ACC112 (cell line): ENCODE results near the gene ABL1.
A peak's percentile ranks its signal among the peaks of the same experiment; 100 is the strongest.
"Not testable (repeated sequence)": the region's sequence is repeated elsewhere in the genome, so short reads cannot be mapped to it uniquely, and the experiment has no call there.

Experiments used
- H2AFZ ChIP-seq: fragments of 200-600 bp; sonication (generic); one replicate; pipeline ENCODE4 v1.6.0; 2017; ENCODE audit warnings: antibody characterized with exemption, low read length; ENCODE audit not compliant: unreplicated experiment
- H3K27ac ChIP-seq: fragments of 200-600 bp; sonication (generic); 2 replicates; pipeline ENCODE4 v1.5.1; 2014; ENCODE audit warnings: low read depth, mild to moderate bottlenecking, antibody characterized with exemption, low read length, moderate library complexity
- H3K27me3 ChIP-seq: fragments of 200-600 bp; sonication (generic); 2 replicates; pipeline ENCODE4 v1.6.1; 2014; ENCODE audit warnings: mild to moderate bottlenecking, antibody characterized with exemption, low read length, moderate library complexity, mixed read lengths; ENCODE audit not compliant: insufficient read depth
- H3K36me3 ChIP-seq: fragments of 200-600 bp; sonication (generic); 2 replicates; pipeline ENCODE4 v1.6.1; 2016; ENCODE audit warnings: mild to moderate bottlenecking, antibody characterized with exemption, low read length, moderate library complexity, mixed read lengths; ENCODE audit not compliant: insufficient read depth
- H3K4me1 ChIP-seq: fragments of 200-600 bp; sonication (generic); one replicate; pipeline ENCODE4 v1.6.1; 2016; ENCODE audit warnings: low read length, mixed read lengths; ENCODE audit not compliant: insufficient read depth, unreplicated experiment, control insufficient read depth
- H3K4me3 ChIP-seq: fragments of 200-600 bp; sonication (generic); 2 replicates; pipeline ENCODE4 v1.5.1; 2014; ENCODE audit warnings: mild to moderate bottlenecking, low read depth, low read length
- H3K79me2 ChIP-seq: fragments of 200-600 bp; sonication (generic); one replicate; pipeline ENCODE4 v1.6.0; 2016; ENCODE audit warnings: low read length; ENCODE audit not compliant: control insufficient read depth, unreplicated experiment, insufficient read depth

Gene ABL1

GRCh38 chr9:130842545-130842944 is 7.5 kb downstream of the ABL1 start:
- no peaks in the 10 kb centered on the region for H3K36me3 ChIP-seq
- no peak overlapping the region for H3K4me3 ChIP-seq
- no peak overlapping the region for H2AFZ ChIP-seq
- H3K27ac ChIP-seq = peak overlapping the region; percentile 10; the same call in 1 of the 2 replicates
- peaks cover 82% of the 10 kb centered on the region for H3K79me2 ChIP-seq
- H3K27me3 ChIP-seq = no peaks in the 10 kb centered on the region
- H3K4me1 ChIP-seq = peaks cover 70% of the 10 kb centered on the region

GRCh38 chr9:130843049-130843908 is 8.2 kb downstream of the ABL1 start:
- H3K27ac ChIP-seq = peak overlapping the region; percentile 98
- no peak overlapping the region for H2AFZ ChIP-seq
- H3K79me2 ChIP-seq = peaks cover 75% of the 10 kb centered on the region
- H3K4me3 ChIP-seq = no peak overlapping the region
- H3K36me3 ChIP-seq = no peaks in the 10 kb centered on the region
- H3K27me3 ChIP-seq = no peaks in the 10 kb centered on the region
- peaks cover 71% of the 10 kb centered on the region for H3K4me1 ChIP-seq

- H3K27ac ChIP-seq = peak overlapping the region; percentile 98
- peaks cover 72% of the 10 kb centered on the region for H3K4me1 ChIP-seq
- peaks cover 74% of the 10 kb centered on the region for H3K79me2 ChIP-seq
- H2AFZ ChIP-seq = no peak overlapping the region
- H3K36me3 ChIP-seq = no peaks in the 10 kb centered on the region
- H3K4me3 ChIP-seq = no peak overlapping the region
- H3K27me3 ChIP-seq = no peaks in the 10 kb centered on the region
These were observed 9.0 kb downstream of the ABL1 start for GRCh38 chr9:130844044-130844451.

- no peaks in the 10 kb centered on the region for H3K36me3 ChIP-seq
- H3K4me3 ChIP-seq = peak overlapping the region; percentile 66
- H3K4me1 ChIP-seq = peaks cover 70% of the 10 kb centered on the region
- peaks cover 74% of the 10 kb centered on the region for H3K79me2 ChIP-seq
- peak overlapping the region; percentile 98 for H3K27ac ChIP-seq
- no peak overlapping the region for H2AFZ ChIP-seq
- H3K27me3 ChIP-seq = no peaks in the 10 kb centered on the region
These were observed 10.2 kb downstream of the ABL1 start for GRCh38 chr9:130845254-130845653.

- Histone ChIP-seq H3K4me1 (peaks cover 70% of the 10 kb centered on the region), H3K4me3 (peak overlapping the region; percentile 66), H3K36me3 (no peaks in the 10 kb centered on the region), H3K27me3 (no peaks in the 10 kb centered on the region), H3K27ac (peak overlapping the region; percentile 98), H2AFZ (no peak overlapping the region), H3K79me2 (peaks cover 74% of the 10 kb centered on the region)
These were observed 10.9 kb downstream of the ABL1 start for GRCh38 chr9:130845901-130846481.

GRCh38 chr9:130846487-130847305 is 11.6 kb downstream of the ABL1 start:
- H3K4me1 ChIP-seq = peaks cover 70% of the 10 kb centered on the region
- no peak overlapping the region for H2AFZ ChIP-seq
- H3K4me3 ChIP-seq = peak overlapping the region; percentile 66
- peaks cover 74% of the 10 kb centered on the region for H3K79me2 ChIP-seq
- no peaks in the 10 kb centered on the region for H3K27me3 ChIP-seq
- peak overlapping the region; percentile 98 for H3K27ac ChIP-seq
- no peaks in the 10 kb centered on the region for H3K36me3 ChIP-seq

GRCh38 chr9:130847306-130848217 is 12.5 kb downstream of the ABL1 start:
- peaks cover 66% of the 10 kb centered on the region for H3K4me1 ChIP-seq
- H3K27ac ChIP-seq = peak overlapping the region; percentile 98
- no peak overlapping the region for H2AFZ ChIP-seq
- H3K4me3 ChIP-seq = peak overlapping the region; percentile 66
- H3K36me3 ChIP-seq = no peaks in the 10 kb centered on the region
- no peaks in the 10 kb centered on the region for H3K27me3 ChIP-seq
- H3K79me2 ChIP-seq = peaks cover 73% of the 10 kb centered on the region

GRCh38 chr9:130848514-130848913 is 13.5 kb downstream of the ABL1 start:
- peaks cover 71% of the 10 kb centered on the region for H3K79me2 ChIP-seq
- not testable (repeated sequence) for H2AFZ ChIP-seq, H3K36me3 ChIP-seq, H3K27me3 ChIP-seq, H3K4me3 ChIP-seq
- peaks cover 57% of the 10 kb centered on the region for H3K4me1 ChIP-seq
- H3K27ac ChIP-seq = peak overlapping the region; percentile 98

- H3K36me3 ChIP-seq = peaks cover 4% of the 10 kb centered on the region
- H3K27me3 ChIP-seq = no peaks in the 10 kb centered on the region
- peaks cover 48% of the 10 kb centered on the region for H3K4me1 ChIP-seq
- H3K79me2 ChIP-seq = peaks cover 71% of the 10 kb centered on the region
- H3K27ac ChIP-seq = peak overlapping the region; percentile 98
- H3K4me3 ChIP-seq = no peak overlapping the region
- H2AFZ ChIP-seq = no peak overlapping the region
These were observed 14.3 kb downstream of the ABL1 start for GRCh38 chr9:130849356-130849755.

GRCh38 chr9:130852801-130853200 is 17.7 kb downstream of the ABL1 start:
- no peak overlapping the region for H2AFZ ChIP-seq
- peaks cover 36% of the 10 kb centered on the region for H3K4me1 ChIP-seq
- no peaks in the 10 kb centered on the region for H3K27me3 ChIP-seq
- no peak overlapping the region for H3K27ac ChIP-seq
- peaks cover 25% of the 10 kb centered on the region for H3K36me3 ChIP-seq
- no peak overlapping the region for H3K4me3 ChIP-seq
- peaks cover 76% of the 10 kb centered on the region for H3K79me2 ChIP-seq
